Kidney epithelial cell (primary cell): ENCODE results near the gene RADIL. TPM values are rescaled to one million over a fixed set of nuclear protein-coding genes. Genes with fewer than 3 reads are reported as not detected.

Experiments used
- DNase-seq: peaks from one replicate; pipeline ENCODE4 v3.0.0-alpha.2; 2010; ENCODE audit warnings: low read depth
- H3K27me3 ChIP-seq: 2 replicates; pipeline ENCODE4 v1.6.0; 2011; ENCODE audit warnings: low read length; ENCODE audit not compliant: control insufficient read depth, insufficient read depth
- H3K36me3 ChIP-seq: 2 replicates; pipeline ENCODE4 v1.5.1; 2011; ENCODE audit warnings: low read length; ENCODE audit not compliant: control insufficient read depth, insufficient read depth
- H3K4me3 ChIP-seq: 2 replicates; pipeline ENCODE4 v1.5.1; 2011; ENCODE audit warnings: low read depth, mild to moderate bottlenecking, control low read depth, low read length
- CTCF ChIP-seq: IDR thresholded peaks from 2 replicates; pipeline ENCODE4 v1.5.1; 2011; ENCODE audit warnings: mild to moderate bottlenecking, moderate library complexity, low read length, control low read depth, inconsistent platforms; ENCODE audit not compliant: insufficient read depth, poor library complexity, severe bottlenecking
- total RNA-seq: library from RNA; depleted of rRNA; stranded (reverse); fragments of >200 nt; gene quantifications from 2 replicates; pipeline ENCODE4 v1.2.3, GENCODE V29; 2015

The RADIL gene
- total RNA-seq, 1 donor from 2014 or later = 3.5 TPM

- H3K4me3 ChIP-seq = no peak overlapping the region
- no peak for DNase-seq
- peaks cover 67% of the 10 kb centered on the region for H3K27me3 ChIP-seq
- no peak for TF ChIP-seq CTCF
- no peaks in the 10 kb centered on the region for H3K36me3 ChIP-seq
These were observed 63.7 kb downstream of the RADIL start for GRCh38 chr7:4819560-4820404.

GRCh38 chr7:4818000-4818794, 65.3 kb downstream of the RADIL start:
- Histone ChIP-seq H3K27me3 (peaks cover 73% of the 10 kb centered on the region), H3K36me3 (no peaks in the 10 kb centered on the region), H3K4me3 (no peak overlapping the region)
- TF ChIP-seq CTCF = no peak
- DNase-seq = no peak

DNA sequence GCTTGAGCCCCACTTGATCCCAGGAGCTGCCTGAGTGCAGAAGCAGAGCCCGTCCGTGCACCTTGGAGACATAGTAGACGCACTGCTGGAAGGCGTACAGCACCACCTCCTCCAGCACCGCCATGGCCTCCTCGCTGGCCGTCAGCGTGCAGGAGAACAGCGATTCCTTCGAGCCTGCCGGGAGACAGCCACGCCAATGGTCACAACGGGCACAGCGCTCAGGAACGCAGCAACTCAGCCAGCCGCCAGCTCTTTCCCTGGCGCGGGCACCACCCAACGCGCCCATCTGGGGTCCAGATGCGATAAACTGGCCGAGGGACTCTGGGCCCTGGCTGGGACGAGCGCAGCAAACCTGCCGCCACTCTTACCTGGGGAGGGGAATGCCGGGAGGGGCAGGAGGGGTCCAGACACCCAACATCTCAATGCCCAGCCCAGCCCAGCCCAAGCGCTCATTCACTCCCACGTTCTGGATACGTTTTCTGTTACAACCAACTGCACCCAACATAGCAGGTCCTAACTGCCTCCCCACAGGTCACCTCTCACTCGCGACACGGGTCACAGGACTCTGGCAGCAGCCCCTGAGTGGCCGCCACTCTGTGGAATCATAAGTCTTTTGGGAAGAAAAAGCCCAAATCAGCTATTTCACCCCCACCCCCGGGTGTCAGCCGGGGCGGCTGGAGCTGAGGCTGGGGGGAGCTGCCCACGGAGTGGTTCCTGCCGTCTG, 66.2 kb downstream of the RADIL start:
- DNase-seq = no peak
- no peak for TF ChIP-seq CTCF
- Histone ChIP-seq H3K4me3 (no peak overlapping the region), H3K27me3 (peaks cover 75% of the 10 kb centered on the region), H3K36me3 (no peaks in the 10 kb centered on the region)

DNA sequence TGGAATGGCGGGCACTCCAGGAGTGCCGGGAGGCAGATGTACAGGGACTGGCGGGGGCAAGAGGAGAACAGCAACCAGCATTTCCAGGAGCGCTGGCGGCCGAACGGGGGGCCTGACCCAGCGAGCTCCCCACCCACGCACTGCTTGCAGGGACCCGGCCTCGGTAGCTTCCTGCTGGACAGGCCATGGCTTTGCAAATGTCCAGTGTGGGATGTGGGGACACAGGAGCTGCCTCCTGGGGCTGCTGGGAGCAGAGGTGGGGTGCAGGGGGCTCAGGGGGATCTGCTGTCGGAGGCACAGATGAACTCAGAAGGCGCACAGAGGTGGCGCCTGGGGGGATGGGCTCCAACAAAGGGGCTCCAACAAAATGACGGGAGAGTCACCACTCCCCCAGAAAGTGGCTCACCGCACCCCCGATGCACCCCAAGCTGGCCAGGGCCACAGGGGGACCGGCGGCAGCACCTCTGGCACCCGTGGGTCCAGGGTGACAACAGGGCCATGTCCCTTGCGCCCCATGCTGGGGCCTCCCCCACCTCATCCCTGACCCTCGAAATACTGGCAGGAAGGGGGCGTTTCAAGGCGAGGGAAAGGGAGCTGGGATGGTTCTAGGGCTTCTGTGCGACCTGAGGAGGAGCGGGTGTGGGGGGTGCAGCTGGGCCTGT, 67.0 kb downstream of the RADIL start:
- peaks cover 70% of the 10 kb centered on the region for H3K27me3 ChIP-seq
- no peak overlapping the region for H3K4me3 ChIP-seq
- no peaks in the 10 kb centered on the region for H3K36me3 ChIP-seq
- TF ChIP-seq CTCF = no peak
- DNase-seq = no peak

- DNase-seq = no peak
- H3K4me3 ChIP-seq = no peak overlapping the region
- TF ChIP-seq CTCF = no peak
- H3K27me3 ChIP-seq = peaks cover 65% of the 10 kb centered on the region
- H3K36me3 ChIP-seq = no peaks in the 10 kb centered on the region
These were observed 67.7 kb downstream of the RADIL start for GRCh38 chr7:4815609-4816418.
